Measurements from ENCODE around the gene PROK2. TPM values are rescaled to one million over a fixed set of nuclear protein-coding genes. Genes with fewer than 3 reads are reported as not detected.

The PROK2 gene
- total RNA-seq, 1 donor from 2014 or later: 2.1 TPM

DNA sequence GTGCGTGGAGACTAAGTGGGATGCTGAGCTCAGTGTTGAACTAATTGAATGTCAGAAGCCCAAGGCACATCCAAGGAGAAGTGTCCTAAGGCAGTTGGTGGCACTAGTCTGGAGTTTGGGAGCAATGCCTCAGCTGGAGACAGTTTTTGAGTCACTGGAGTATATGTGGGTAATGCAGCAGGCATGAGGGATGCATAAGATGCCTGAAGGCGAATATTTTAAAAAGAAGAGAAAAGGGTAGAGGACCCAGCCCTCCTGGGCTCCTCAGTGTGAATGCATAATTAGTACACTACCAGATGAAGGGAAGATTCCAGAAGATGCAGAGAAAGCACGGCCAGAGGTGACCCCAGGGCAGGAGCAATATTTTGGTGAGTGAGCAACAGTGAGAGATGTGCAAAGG is 25.1 kb upstream of the PROK2 start:
- Mint-ChIP-seq H3K36me3 (no peaks in the 10 kb centered on the region), H3K27ac (no peak overlapping the region), H3K27me3 (ENCODE audit: insufficient read depth, low read depth) (no peaks in the 10 kb centered on the region), H3K4me1 (no peaks in the 10 kb centered on the region), H3K4me3 (no peak overlapping the region), H3K9me3 (no peaks in the 10 kb centered on the region)
- Histone ChIP-seq H3K27ac (no peak overlapping the region), H3K4me3 (no peak overlapping the region), H3K4me1 (peaks cover 5% of the 10 kb centered on the region), H3F3A (ENCODE audit: low read depth) (peaks cover under 1% of the 10 kb centered on the region), H3K4me2 (no peak overlapping the region), H4K20me1 (ENCODE audit: low read depth) (no peaks in the 10 kb centered on the region), H3K79me2 (ENCODE audit: low read depth) (no peaks in the 10 kb centered on the region), H3K27me3 (no peaks in the 10 kb centered on the region), H3K9me3 (ENCODE audit: low read depth) (no peaks in the 10 kb centered on the region), H3K36me3 (no peaks in the 10 kb centered on the region), H3K9ac (no peak overlapping the region), H2AFZ (replicated peaks) (no peak overlapping the region)
- TF ChIP-seq EZH2 (IDR thresholded peaks at IDR 0.05) (no peak), EZH2phosphoT487 (IDR thresholded peaks at IDR 0.05) (no peak)
- TF ChIP-seq, protein P1, sequence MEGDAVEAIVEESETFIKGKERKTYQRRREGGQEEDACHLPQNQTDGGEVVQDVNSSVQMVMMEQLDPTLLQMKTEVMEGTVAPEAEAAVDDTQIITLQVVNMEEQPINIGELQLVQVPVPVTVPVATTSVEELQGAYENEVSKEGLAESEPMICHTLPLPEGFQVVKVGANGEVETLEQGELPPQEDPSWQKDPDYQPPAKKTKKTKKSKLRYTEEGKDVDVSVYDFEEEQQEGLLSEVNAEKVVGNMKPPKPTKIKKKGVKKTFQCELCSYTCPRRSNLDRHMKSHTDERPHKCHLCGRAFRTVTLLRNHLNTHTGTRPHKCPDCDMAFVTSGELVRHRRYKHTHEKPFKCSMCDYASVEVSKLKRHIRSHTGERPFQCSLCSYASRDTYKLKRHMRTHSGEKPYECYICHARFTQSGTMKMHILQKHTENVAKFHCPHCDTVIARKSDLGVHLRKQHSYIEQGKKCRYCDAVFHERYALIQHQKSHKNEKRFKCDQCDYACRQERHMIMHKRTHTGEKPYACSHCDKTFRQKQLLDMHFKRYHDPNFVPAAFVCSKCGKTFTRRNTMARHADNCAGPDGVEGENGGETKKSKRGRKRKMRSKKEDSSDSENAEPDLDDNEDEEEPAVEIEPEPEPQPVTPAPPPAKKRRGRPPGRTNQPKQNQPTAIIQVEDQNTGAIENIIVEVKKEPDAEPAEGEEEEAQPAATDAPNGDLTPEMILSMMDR (IDR thresholded peaks at IDR 0.05): no peak
- DNase-seq (ENCODE audit: low spot score): no peak

DNA sequence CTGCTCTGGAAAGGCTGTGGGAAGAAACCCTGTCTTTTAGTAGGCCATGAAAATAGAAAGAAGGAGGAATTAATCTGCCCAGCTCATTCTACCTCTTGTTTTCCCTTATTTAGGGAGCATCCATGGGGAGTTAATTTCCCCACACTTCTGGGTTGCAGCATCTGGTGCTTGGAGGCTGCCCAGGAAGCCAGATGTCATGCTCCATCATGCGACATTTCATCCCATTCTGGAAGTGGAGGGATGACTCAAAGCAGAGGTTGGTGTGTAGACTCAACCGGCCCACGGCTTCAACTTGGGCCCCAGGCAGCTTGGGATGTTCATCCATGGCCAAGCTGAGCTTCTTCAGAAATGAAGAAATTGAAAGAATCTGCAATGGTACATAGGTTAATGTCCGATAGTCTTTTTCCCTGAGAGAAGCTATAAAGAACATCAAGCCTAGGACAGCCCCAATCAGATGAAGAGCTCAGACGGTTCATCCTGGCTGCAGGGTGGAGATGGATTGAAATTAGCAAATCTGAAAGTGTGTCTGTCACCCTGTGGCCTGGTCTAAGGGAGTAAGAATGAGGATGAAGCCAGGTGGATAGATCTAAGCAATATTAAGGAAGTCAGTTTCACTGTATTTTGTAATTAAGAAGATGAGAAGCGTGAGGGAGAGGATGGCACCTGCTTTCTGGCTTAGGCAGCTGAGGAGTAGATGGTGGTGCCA is 24.5 kb upstream of the PROK2 start:
- H3K4me2 ChIP-seq: no peak overlapping the region
- Mint-ChIP-seq H3K27me3 (ENCODE audit: insufficient read depth, low read depth) (no peaks in the 10 kb centered on the region), H3K27ac (no peak overlapping the region), H3K9me3 (no peaks in the 10 kb centered on the region), H3K36me3 (no peaks in the 10 kb centered on the region), H3K4me3 (no peak overlapping the region), H3K4me1 (no peaks in the 10 kb centered on the region)
- DNase-seq (ENCODE audit: low spot score): no peak
- H3K27ac ChIP-seq: no peak overlapping the region
- H3K36me3 ChIP-seq: no peaks in the 10 kb centered on the region
- no peak overlapping the region for H3K4me3 ChIP-seq
- peaks cover 4% of the 10 kb centered on the region for H3K4me1 ChIP-seq
- TF ChIP-seq EZH2 (IDR thresholded peaks at IDR 0.05) (no peak), EZH2phosphoT487 (IDR thresholded peaks at IDR 0.05) (no peak)
- TF ChIP-seq, protein P1 (IDR thresholded peaks at IDR 0.05): no peak
- H2AFZ ChIP-seq (replicated peaks): no peak overlapping the region
- no peaks in the 10 kb centered on the region for H3F3A ChIP-seq (ENCODE audit: low read depth)
- no peaks in the 10 kb centered on the region for H3K79me2 ChIP-seq (ENCODE audit: low read depth)
- H3K9ac ChIP-seq: no peak overlapping the region
- no peaks in the 10 kb centered on the region for H4K20me1 ChIP-seq (ENCODE audit: low read depth)
- no peaks in the 10 kb centered on the region for H3K27me3 ChIP-seq
- no peaks in the 10 kb centered on the region for H3K9me3 ChIP-seq (ENCODE audit: low read depth)

DNA sequence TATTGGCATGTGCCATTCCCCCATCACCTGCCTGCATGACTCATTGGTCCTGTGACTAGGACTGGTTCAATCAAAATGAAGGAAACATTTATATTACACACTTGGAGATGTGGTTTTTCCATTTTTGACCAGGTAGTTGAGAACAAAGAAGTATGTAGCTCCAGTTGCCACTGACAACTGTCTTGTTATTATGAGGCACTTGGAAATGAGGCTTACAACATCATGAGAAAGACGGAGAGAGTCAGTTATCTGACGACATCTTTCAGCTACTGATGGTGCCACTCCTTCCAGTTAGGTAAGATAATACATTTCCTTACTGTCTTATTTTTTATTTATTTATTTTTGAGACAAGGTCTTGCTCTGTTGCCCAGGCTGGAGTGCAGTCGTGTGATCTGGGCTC is 21.8 kb upstream of the PROK2 start:
- Histone ChIP-seq H3K4me1 (peaks cover 4% of the 10 kb centered on the region), H3K79me2 (ENCODE audit: low read depth) (no peaks in the 10 kb centered on the region), H3K27me3 (no peaks in the 10 kb centered on the region), H3K4me3 (no peak overlapping the region), H3K27ac (no peak overlapping the region), H3K36me3 (no peaks in the 10 kb centered on the region), H4K20me1 (ENCODE audit: low read depth) (no peaks in the 10 kb centered on the region), H3K9ac (no peak overlapping the region), H3K4me2 (no peak overlapping the region), H3F3A (ENCODE audit: low read depth) (no peaks in the 10 kb centered on the region), H2AFZ (replicated peaks) (no peak overlapping the region), H3K9me3 (ENCODE audit: low read depth) (no peaks in the 10 kb centered on the region)
- Mint-ChIP-seq H3K27me3 (ENCODE audit: insufficient read depth, low read depth) (no peaks in the 10 kb centered on the region), H3K4me1 (peaks cover 4% of the 10 kb centered on the region), H3K27ac (no peak overlapping the region), H3K9me3 (no peaks in the 10 kb centered on the region), H3K36me3 (no peaks in the 10 kb centered on the region), H3K4me3 (no peak overlapping the region)
- no peak for TF ChIP-seq EZH2phosphoT487 (IDR thresholded peaks at IDR 0.05)
- TF ChIP-seq, protein P1 (IDR thresholded peaks at IDR 0.05): no peak
- DNase-seq (ENCODE audit: low spot score): no peak
